ENCODE data around the gene GNB5.
A peak's percentile ranks its signal among the peaks of the same experiment; 100 is the strongest.

The GNB5 gene

GRCh38 chr15:52113708-52114107 is 77.5 kb downstream of the GNB5 start:
- Histone ChIP-seq H3K27ac (no peak overlapping the region), H3K36me3 (no peaks in the 10 kb centered on the region), H3K9me3 (no peaks in the 10 kb centered on the region), H3K27me3 (peaks cover 3 to 31% of the 10 kb centered on the region in 2 donors), H3K4me1 (peaks cover 0 to 13% (median 8%) of the 10 kb centered on the region in 4 donors), H3K4me3 (no peak overlapping the region)
- no peak for DNase-seq
- TF ChIP-seq CTCF (IDR thresholded peaks at IDR 0.05) = no peak
- intact Hi-C loops (cut with DNase I; ENCODE audit: low total_unique reads) = no loop called here

- Histone ChIP-seq H3K4me1 (peaks cover 0 to 13% (median 8%) of the 10 kb centered on the region in 4 donors), H3K4me3 (no peak overlapping the region), H3K9me3 (no peaks in the 10 kb centered on the region), H3K36me3 (no peaks in the 10 kb centered on the region), H3K27ac (no peak overlapping the region), H3K27me3 (peaks cover 3 to 31% of the 10 kb centered on the region in 2 donors)
- intact Hi-C loops (cut with DNase I; ENCODE audit: low total_unique reads) = no loop called here
- DNase-seq = no peak
- no peak for TF ChIP-seq CTCF (IDR thresholded peaks at IDR 0.05)
These were observed 78.0 kb downstream of the GNB5 start for GRCh38 chr15:52113235-52113634.

- Histone ChIP-seq H3K4me1 (peaks cover 0 to 13% (median 8%) of the 10 kb centered on the region in 4 donors), H3K4me3 (peak overlapping the region; percentile 36 to 52), H3K9me3 (no peaks in the 10 kb centered on the region), H3K27me3 (peaks cover 3 to 31% of the 10 kb centered on the region in 2 donors), H3K27ac (no peak overlapping the region), H3K36me3 (no peaks in the 10 kb centered on the region)
- intact Hi-C loops (cut with DNase I; ENCODE audit: low total_unique reads) = no loop called here
- DNase-seq = no peak
- no peak for TF ChIP-seq CTCF (IDR thresholded peaks at IDR 0.05)
These were observed 78.9 kb downstream of the GNB5 start for GRCh38 chr15:52112203-52112750.

GRCh38 chr15:52111517-52112202 is 79.5 kb downstream of the GNB5 start:
- Histone ChIP-seq H3K27me3 (peaks cover 3 to 31% of the 10 kb centered on the region in 2 donors), H3K36me3 (no peaks in the 10 kb centered on the region), H3K4me3 (peak overlapping the region; percentile 36 to 52), H3K9me3 (no peaks in the 10 kb centered on the region), H3K27ac (no peak overlapping the region), H3K4me1 (peaks cover 0 to 13% (median 8%) of the 10 kb centered on the region in 4 donors)
- no peak for DNase-seq
- intact Hi-C loops (cut with DNase I; ENCODE audit: low total_unique reads) = no loop called here
- no peak for TF ChIP-seq CTCF (IDR thresholded peaks at IDR 0.05)

GRCh38 chr15:52109559-52110451 is 81.4 kb downstream of the GNB5 start:
- Histone ChIP-seq H3K27me3 (peaks cover 3 to 31% of the 10 kb centered on the region in 2 donors), H3K36me3 (no peaks in the 10 kb centered on the region), H3K4me1 (peaks cover 0 to 13% (median 8%) of the 10 kb centered on the region in 4 donors), H3K27ac (no peak overlapping the region), H3K9me3 (no peaks in the 10 kb centered on the region), H3K4me3 (no peak overlapping the region)
- DNase-seq = no peak
- TF ChIP-seq CTCF (IDR thresholded peaks at IDR 0.05) = no peak
- intact Hi-C loops (cut with DNase I; ENCODE audit: low total_unique reads) = no loop called here
